GM10248 (cell line): ENCODE results near the gene ELOB.
"Not testable (repeated sequence)": the region's sequence is repeated elsewhere in the genome, so short reads cannot be mapped to it uniquely, and the experiment has no call there.

ENCODE experiments used
- CTCF ChIA-PET: fragments of 300-600 bp; sonication (Branson Sonifier 250); formaldehyde crosslinking; extraction: SDS; loops from one replicate; lab custom pipeline; 2021; ENCODE audit warnings: antibody characterized with exemption; lab: Yijun Ruan, JAX
- POLR2A ChIA-PET: fragments of 350-650 bp; sonication (Branson Sonifier 250); formaldehyde crosslinking; extraction: SDS; loops from one replicate; lab custom pipeline; 2020; ENCODE audit warnings: antibody characterized with exemption; lab: Yijun Ruan, JAX
- DNase-seq: peaks from one replicate; pipeline ENCODE4 v3.0.0; 2012; ENCODE audit errors: extremely low spot score
- TF ChIP-seq, protein P1 (sequence below): IDR thresholded peaks from 2 replicates; pipeline ENCODE4 v1.5.1; 2012; ENCODE audit warnings: mild to moderate bottlenecking, low read depth; ENCODE audit errors: extremely low read depth, missing control alignments, control extremely low read depth

The ELOB gene

DNA sequence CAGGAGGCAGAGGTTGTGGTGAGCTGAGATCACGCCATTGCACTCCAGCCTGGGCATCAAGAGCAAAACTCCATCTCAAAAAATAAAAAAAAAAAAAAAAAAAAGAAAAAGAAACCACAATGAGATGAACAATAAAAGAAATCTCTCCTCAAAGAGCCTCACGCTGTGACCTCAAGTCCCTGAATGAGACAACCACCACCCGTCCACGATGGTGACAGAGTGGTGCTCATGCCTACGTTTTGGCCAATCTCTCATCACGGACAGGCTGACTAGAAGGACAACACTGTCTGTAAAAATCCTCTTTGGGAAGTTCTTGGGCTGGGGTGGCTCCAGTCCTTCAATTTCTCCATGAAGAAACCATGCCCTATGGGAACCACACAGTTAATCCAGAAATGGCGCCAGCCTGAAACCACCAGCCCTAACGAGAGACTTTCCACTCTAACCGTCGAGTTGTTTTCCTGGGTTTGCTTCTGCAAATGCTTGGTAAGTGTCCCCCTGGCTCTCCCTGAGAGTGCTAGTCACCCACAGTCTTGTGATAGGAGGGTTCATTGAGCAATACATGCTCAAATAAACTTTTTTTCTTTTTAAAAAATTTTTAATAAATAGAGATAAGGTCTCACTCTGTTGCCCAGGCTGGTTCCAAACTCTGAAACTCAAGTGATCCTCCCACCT, 42.1 kb downstream of the ELOB start:
- TF ChIP-seq, protein P1, sequence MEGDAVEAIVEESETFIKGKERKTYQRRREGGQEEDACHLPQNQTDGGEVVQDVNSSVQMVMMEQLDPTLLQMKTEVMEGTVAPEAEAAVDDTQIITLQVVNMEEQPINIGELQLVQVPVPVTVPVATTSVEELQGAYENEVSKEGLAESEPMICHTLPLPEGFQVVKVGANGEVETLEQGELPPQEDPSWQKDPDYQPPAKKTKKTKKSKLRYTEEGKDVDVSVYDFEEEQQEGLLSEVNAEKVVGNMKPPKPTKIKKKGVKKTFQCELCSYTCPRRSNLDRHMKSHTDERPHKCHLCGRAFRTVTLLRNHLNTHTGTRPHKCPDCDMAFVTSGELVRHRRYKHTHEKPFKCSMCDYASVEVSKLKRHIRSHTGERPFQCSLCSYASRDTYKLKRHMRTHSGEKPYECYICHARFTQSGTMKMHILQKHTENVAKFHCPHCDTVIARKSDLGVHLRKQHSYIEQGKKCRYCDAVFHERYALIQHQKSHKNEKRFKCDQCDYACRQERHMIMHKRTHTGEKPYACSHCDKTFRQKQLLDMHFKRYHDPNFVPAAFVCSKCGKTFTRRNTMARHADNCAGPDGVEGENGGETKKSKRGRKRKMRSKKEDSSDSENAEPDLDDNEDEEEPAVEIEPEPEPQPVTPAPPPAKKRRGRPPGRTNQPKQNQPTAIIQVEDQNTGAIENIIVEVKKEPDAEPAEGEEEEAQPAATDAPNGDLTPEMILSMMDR, result no peak
- no peak for DNase-seq
- POLR2A ChIA-PET, result no interaction called here
- CTCF ChIA-PET, result interaction anchor here (1.2 kb wide), 1 partner anchor 10 kb away, joined by 3 read pairs; no protein-coding TSS in a partner anchor

DNA sequence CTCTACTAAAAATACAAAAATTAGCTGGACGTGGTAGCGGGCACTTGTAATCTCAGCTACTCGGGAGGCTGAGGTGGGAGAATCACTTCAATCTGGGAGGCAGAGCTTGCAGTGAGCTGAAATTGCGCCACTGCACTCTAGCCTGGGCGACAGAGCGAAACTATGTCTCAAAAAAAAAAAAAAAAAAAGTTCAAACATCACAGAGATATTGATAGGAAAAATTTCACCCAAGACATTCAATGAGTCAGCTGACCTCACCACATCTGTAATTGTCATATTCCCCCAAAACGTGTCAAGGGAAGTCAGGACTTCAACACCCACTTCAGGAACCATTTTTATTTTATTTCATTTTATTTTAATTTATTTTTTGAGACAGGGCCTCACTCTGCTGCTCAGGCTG, 49.0 kb downstream of the ELOB start:
- ChIA-PET CTCF (interaction anchor here (0.9 kb wide), 1 partner anchor 11 kb away, joined by 3 read pairs; no protein-coding TSS in a partner anchor), POLR2A (interaction anchor here (0.7 kb wide), 2 partner anchors 8 to 46 kb away, joined by 3 to 6 read pairs; partner anchors contain the start of gene KCTD5)
- TF ChIP-seq, protein P1, result no peak
- no peak for DNase-seq

GRCh38 chr16:2726923-2727322, 50.2 kb downstream of the ELOB start:
- ChIA-PET POLR2A (no interaction called here), CTCF (no interaction called here)
- TF ChIP-seq, protein P1, result no peak
- DNase-seq, result no peak

- ChIA-PET CTCF (interaction anchor here (1.2 kb wide), 1 partner anchor 11 kb away, joined by 3 read pairs; no protein-coding TSS in a partner anchor), POLR2A (no interaction called here)
- TF ChIP-seq, protein P1, result no peak
- no peak for DNase-seq
Observed at GRCh38 chr16:2724816-2725348, 52.2 kb downstream of the ELOB start.

DNA sequence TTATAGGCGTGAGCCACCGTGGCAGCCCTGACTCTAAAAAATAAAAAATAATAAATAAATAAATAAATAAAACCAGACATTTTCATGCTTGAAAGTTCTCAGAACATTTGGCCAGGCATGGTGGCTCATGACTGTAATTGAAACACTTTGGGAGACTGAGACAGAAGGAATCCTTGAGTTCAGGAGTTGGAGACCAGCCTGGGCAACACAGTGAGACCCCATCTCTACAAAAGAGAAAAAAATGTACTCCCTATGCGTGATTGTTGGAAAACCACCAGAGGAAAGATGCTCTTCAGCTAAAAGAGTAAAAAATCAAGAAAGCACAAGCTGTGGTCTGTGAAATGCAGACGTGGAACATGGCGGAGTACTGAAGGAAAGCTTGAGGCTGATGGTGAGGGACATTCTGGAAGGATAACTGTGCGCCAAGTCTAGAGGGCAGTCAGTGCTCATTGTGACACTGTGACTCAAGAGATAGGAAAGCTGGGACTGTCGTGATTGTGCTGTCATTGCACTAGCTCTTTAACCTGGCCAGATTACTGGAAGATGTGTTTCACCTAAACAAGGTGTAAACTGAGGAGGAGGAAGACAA, 52.9 kb downstream of the ELOB start:
- no peak for DNase-seq
- ChIA-PET CTCF (interaction anchor here (1.2 kb wide), 1 partner anchor 11 kb away, joined by 3 read pairs; no protein-coding TSS in a partner anchor), POLR2A (no interaction called here)
- TF ChIP-seq, protein P1, result no peak

DNA sequence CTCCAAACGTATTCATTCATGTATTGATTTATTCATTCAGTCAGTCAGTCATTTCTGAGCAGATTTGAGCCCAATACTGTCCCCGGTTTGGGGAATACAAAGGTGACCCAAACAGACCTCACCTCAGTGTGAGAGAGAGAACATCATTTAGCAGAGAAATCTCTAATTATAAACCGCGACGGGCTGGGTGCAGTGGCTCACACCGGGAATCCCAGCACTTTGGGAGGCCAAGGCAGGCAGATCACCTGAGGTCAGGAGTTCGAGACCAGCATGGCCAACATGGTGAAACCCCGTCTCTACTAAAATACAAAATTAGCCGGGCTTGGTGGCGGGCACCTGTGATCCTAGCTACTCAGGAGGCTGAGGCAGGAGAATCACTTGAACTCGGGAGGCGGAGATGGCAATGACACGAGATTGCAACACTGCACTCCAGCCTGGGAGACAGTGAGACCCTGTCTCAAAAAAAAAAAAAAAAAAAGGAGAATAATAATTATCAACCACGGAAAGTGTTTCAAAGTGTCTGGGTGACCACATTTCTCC, 55.4 kb downstream of the ELOB start:
- POLR2A ChIA-PET, DNase-seq, CTCF ChIA-PET: not testable (repeated sequence)
